ENCODE data around the gene IFFO2. TPM values are rescaled to one million over a fixed set of nuclear protein-coding genes. Genes with fewer than 3 reads are reported as not detected.

IFFO2 gene
- total RNA-seq, 2 donors from 2014 or later, result 99.8 to 119 TPM

GRCh38 chr1:18934205-18935000, 22.1 kb downstream of the IFFO2 start:
- H3K9me3 ChIP-seq (ENCODE audit: control insufficient read depth, low read length, poor library complexity, severe bottlenecking), result no peaks in the 10 kb centered on the region
- Mint-ChIP-seq H3K27me3 (no peaks in the 10 kb centered on the region), H3K27ac (peak overlapping the region; percentile 88), H3K4me3 (peak overlapping the region; percentile 72), H3K4me1 (peaks cover 65% of the 10 kb centered on the region), H3K36me3 (ENCODE audit: low read depth) (no peaks in the 10 kb centered on the region)
- peak; percentile 53 for ATAC-seq
- DNase-seq, result no peak

- H3K4me3 Mint-ChIP-seq, result peak overlapping the region; percentile 49
- ATAC-seq, result no peak
Measured at GRCh38 chr1:18932879-18933278, 23.6 kb downstream of the IFFO2 start.

GRCh38 chr1:18932387-18932786, 24.1 kb downstream of the IFFO2 start:
- no peaks in the 10 kb centered on the region for H3K36me3 Mint-ChIP-seq (ENCODE audit: low read depth)
- DNase-seq, result no peak
- no peak for ATAC-seq
- H3K27ac Mint-ChIP-seq, result peak overlapping the region; percentile 93
- peaks cover 69% of the 10 kb centered on the region for H3K4me1 Mint-ChIP-seq
- no peaks in the 10 kb centered on the region for H3K27me3 Mint-ChIP-seq
- H3K9me3 ChIP-seq (ENCODE audit: control insufficient read depth, low read length, poor library complexity, severe bottlenecking), result no peaks in the 10 kb centered on the region
- peak overlapping the region; percentile 49 for H3K4me3 Mint-ChIP-seq

More at GRCh38 chr1:18932879-18933278, 23.6 kb downstream of the IFFO2 start:
- H3K9me3 ChIP-seq (ENCODE audit: control insufficient read depth, low read length, poor library complexity, severe bottlenecking), result no peaks in the 10 kb centered on the region
- DNase-seq, result no peak
- Mint-ChIP-seq H3K27me3 (no peaks in the 10 kb centered on the region), H3K36me3 (ENCODE audit: low read depth) (no peaks in the 10 kb centered on the region), H3K27ac (peak overlapping the region; percentile 93), H3K4me1 (peaks cover 65% of the 10 kb centered on the region)

DNA sequence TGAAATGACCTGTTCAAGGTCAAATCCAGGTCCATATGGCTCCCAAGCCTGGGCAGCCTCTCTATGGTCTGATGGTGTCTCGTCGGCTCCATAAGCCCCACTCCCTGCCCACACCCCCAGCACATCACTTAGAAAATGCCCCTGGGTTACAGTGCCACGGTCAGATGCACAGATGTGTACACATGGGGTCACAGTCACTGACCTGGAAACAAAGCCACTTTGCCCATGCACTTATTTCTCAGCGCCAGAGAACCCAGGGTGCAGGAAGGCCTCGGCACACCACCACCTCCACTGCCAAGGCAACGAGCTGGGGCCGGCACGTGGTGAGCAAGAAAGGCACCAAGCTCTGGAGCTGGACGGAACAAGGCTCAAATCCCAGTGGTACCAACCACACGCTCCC, 24.7 kb downstream of the IFFO2 start:
- DNase-seq (no peak), ATAC-seq (no peak)
- Mint-ChIP-seq H3K27ac (peak overlapping the region; percentile 93), H3K36me3 (ENCODE audit: low read depth) (no peaks in the 10 kb centered on the region), H3K27me3 (no peaks in the 10 kb centered on the region), H3K4me3 (peak overlapping the region; percentile 49), H3K4me1 (peaks cover 70% of the 10 kb centered on the region)
- H3K9me3 ChIP-seq (ENCODE audit: control insufficient read depth, low read length, poor library complexity, severe bottlenecking), result no peaks in the 10 kb centered on the region

DNA sequence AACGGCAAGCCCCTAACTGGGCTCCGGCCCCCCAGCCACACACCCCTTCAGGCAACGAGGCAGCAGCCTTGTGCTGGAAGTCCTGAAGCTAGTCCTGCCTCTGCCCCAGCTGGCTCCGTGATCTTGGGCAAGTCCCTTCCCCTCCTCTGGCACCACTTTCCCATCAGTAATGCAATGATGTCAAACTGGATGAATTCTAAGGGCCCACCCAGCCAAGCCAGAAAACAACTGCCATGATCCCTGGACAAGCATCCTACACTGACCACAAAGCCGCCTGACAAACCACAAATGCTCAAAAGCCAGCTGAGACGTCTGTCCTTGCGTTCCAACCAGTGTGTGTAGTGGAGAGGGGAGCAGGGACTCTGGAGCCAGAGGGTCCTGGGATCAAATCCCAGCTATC, 26.8 kb downstream of the IFFO2 start:
- peak overlapping the region; percentile 60 for H3K4me3 Mint-ChIP-seq
- no peak for ATAC-seq
- H3K27me3 Mint-ChIP-seq, result no peaks in the 10 kb centered on the region

GRCh38 chr1:18928985-18929384, 27.5 kb downstream of the IFFO2 start:
- peak overlapping the region; percentile 93 for H3K27ac Mint-ChIP-seq
- H3K27me3 Mint-ChIP-seq, result no peaks in the 10 kb centered on the region
- ATAC-seq (no peak), DNase-seq (no peak)
- H3K4me3 Mint-ChIP-seq, result peak overlapping the region; percentile 92
- peaks cover 2% of the 10 kb centered on the region for H3K36me3 Mint-ChIP-seq (ENCODE audit: low read depth)
- no peaks in the 10 kb centered on the region for H3K9me3 ChIP-seq (ENCODE audit: control insufficient read depth, low read length, poor library complexity, severe bottlenecking)
- H3K4me1 Mint-ChIP-seq, result peaks cover 62% of the 10 kb centered on the region

More for the DNA sequence above, 26.8 kb downstream of the IFFO2 start:
- no peak for DNase-seq
- H3K4me1 Mint-ChIP-seq, result peaks cover 64% of the 10 kb centered on the region
- H3K9me3 ChIP-seq (ENCODE audit: control insufficient read depth, low read length, poor library complexity, severe bottlenecking), result no peaks in the 10 kb centered on the region
- H3K27ac Mint-ChIP-seq, result peak overlapping the region; percentile 93
- H3K36me3 Mint-ChIP-seq (ENCODE audit: low read depth), result peaks cover 2% of the 10 kb centered on the region

DNA sequence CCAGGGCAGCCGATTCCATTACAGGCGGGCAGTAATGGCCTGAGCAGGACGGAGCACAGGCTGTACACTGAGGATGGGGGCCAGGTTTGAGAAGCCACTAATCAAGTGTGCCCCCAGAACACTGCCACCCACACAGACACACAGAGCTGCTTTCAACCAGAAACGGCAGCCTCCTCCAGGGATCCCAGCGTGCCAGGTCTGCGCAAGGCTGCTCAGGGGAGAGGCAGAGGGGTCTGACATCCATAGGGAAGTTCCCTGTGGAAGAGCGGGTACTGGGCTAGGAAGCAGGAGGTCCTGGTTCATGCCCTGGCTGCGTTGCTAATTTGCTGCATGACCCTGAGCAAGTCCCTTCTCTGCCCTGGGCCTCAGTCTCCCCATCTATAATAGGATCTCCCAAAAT, 28.1 kb downstream of the IFFO2 start:
- peaks cover 66% of the 10 kb centered on the region for H3K4me1 Mint-ChIP-seq

GRCh38 chr1:18927654-18928272, 28.7 kb downstream of the IFFO2 start:
- Mint-ChIP-seq H3K27me3 (no peaks in the 10 kb centered on the region), H3K36me3 (ENCODE audit: low read depth) (peaks cover 2% of the 10 kb centered on the region), H3K4me1 (peaks cover 69% of the 10 kb centered on the region), H3K4me3 (peak overlapping the region; percentile 92), H3K27ac (peak overlapping the region; percentile 93)
- DNase-seq, result peak in 1 of 3 donors; percentile 35
- H3K9me3 ChIP-seq (ENCODE audit: control insufficient read depth, low read length, poor library complexity, severe bottlenecking), result no peaks in the 10 kb centered on the region
- ATAC-seq, result peak; percentile 51

More for the DNA sequence above, 28.1 kb downstream of the IFFO2 start:
- Mint-ChIP-seq H3K4me3 (peak overlapping the region; percentile 92), H3K36me3 (ENCODE audit: low read depth) (peaks cover 2% of the 10 kb centered on the region), H3K27me3 (no peaks in the 10 kb centered on the region), H3K27ac (peak overlapping the region; percentile 93)
- H3K9me3 ChIP-seq (ENCODE audit: control insufficient read depth, low read length, poor library complexity, severe bottlenecking), result no peaks in the 10 kb centered on the region
- ATAC-seq, result no peak
- no peak for DNase-seq

DNA sequence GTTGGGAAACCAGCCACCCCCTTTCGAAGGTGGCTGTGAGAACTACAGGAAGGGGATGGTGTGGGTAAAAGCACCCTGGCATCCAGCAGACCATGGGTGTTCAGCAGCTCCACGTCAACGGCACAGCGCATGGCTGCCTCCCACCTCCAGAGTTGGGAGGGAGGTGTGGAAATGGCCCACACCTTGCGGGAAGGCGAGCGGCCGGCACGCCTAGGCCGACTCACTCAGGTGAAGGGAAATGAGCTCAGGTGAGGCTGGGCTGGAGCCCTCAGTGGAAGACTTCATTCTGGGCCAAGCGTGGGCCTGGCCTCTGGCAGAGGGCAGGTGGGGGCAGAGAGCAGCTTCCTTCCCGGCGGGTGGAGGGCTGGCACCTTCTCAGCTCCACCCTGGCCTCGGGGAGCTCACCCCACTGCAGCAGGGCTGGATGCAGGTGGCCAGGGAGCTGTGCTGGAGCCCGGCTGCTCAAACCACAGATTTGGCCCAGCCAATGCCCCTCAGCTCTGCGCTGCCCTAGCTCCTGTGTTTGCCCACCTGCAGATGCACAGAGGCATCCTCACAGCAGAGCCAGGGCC, 29.3 kb downstream of the IFFO2 start:
- Mint-ChIP-seq H3K36me3 (ENCODE audit: low read depth) (peaks cover 2% of the 10 kb centered on the region), H3K27ac (peak overlapping the region; percentile 93), H3K27me3 (no peaks in the 10 kb centered on the region), H3K4me1 (peaks cover 64% of the 10 kb centered on the region), H3K4me3 (peak overlapping the region; percentile 92)
- peak; percentile 54 for ATAC-seq
- no peaks in the 10 kb centered on the region for H3K9me3 ChIP-seq (ENCODE audit: control insufficient read depth, low read length, poor library complexity, severe bottlenecking)
- DNase-seq, result peak in 1 of 3 donors; percentile 38

- H3K9me3 ChIP-seq (ENCODE audit: control insufficient read depth, low read length, poor library complexity, severe bottlenecking), result no peaks in the 10 kb centered on the region
- Mint-ChIP-seq H3K36me3 (ENCODE audit: low read depth) (peaks cover 2% of the 10 kb centered on the region), H3K4me1 (peaks cover 59% of the 10 kb centered on the region), H3K27me3 (no peaks in the 10 kb centered on the region), H3K27ac (peak overlapping the region; percentile 93), H3K4me3 (peak overlapping the region; percentile 92)
- DNase-seq (peak; percentile 57 to 76 (median 60)), ATAC-seq (peak; percentile 78)
Measured at GRCh38 chr1:18926315-18927081, 30.0 kb downstream of the IFFO2 start.

GRCh38 chr1:18925279-18925678, 31.2 kb downstream of the IFFO2 start:
- Mint-ChIP-seq H3K27me3 (no peaks in the 10 kb centered on the region), H3K4me1 (peaks cover 54% of the 10 kb centered on the region), H3K36me3 (ENCODE audit: low read depth) (peaks cover 2% of the 10 kb centered on the region), H3K27ac (peak overlapping the region; percentile 93), H3K4me3 (peak overlapping the region; percentile 59)
- ATAC-seq, result no peak
- no peak for DNase-seq
- no peaks in the 10 kb centered on the region for H3K9me3 ChIP-seq (ENCODE audit: control insufficient read depth, low read length, poor library complexity, severe bottlenecking)

DNA sequence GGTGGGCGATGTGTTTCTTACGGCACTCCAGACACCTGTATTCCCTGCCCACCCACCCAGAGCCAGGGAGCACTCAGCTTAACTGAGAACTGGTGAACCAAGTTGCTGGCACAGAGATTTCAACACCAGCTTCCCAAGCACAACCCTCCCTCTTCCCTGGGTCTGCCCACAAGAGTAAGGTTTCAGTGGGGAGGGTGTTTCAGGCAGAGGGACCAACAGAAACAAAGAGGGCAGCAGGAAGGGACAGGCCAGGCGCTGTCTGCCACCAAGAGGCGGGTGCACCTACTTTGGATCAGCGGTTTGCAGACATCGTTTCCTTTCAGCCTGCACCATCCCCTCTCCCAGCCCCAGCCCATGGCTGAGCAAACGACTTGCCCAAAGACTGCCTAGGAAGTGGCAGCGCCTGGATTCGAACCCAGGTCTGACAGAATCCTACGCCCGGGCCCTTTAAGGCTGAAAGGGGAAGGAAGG, 32.2 kb downstream of the IFFO2 start:
- no peaks in the 10 kb centered on the region for H3K9me3 ChIP-seq (ENCODE audit: control insufficient read depth, low read length, poor library complexity, severe bottlenecking)
- peaks cover 2% of the 10 kb centered on the region for H3K36me3 Mint-ChIP-seq (ENCODE audit: low read depth)
- H3K27me3 Mint-ChIP-seq, result no peaks in the 10 kb centered on the region
- H3K27ac Mint-ChIP-seq, result peak overlapping the region; percentile 72
- H3K4me1 Mint-ChIP-seq, result peaks cover 47% of the 10 kb centered on the region
- peak overlapping the region; percentile 43 for H3K4me3 Mint-ChIP-seq
- ATAC-seq, result no peak
- DNase-seq, result no peak

Data from T-helper 17 cell (primary cell).